ENCODE data around the gene MUL1.
"Not testable (repeated sequence)": the region's sequence is repeated elsewhere in the genome, so short reads cannot be mapped to it uniquely, and the experiment has no call there.

MUL1 gene

DNA sequence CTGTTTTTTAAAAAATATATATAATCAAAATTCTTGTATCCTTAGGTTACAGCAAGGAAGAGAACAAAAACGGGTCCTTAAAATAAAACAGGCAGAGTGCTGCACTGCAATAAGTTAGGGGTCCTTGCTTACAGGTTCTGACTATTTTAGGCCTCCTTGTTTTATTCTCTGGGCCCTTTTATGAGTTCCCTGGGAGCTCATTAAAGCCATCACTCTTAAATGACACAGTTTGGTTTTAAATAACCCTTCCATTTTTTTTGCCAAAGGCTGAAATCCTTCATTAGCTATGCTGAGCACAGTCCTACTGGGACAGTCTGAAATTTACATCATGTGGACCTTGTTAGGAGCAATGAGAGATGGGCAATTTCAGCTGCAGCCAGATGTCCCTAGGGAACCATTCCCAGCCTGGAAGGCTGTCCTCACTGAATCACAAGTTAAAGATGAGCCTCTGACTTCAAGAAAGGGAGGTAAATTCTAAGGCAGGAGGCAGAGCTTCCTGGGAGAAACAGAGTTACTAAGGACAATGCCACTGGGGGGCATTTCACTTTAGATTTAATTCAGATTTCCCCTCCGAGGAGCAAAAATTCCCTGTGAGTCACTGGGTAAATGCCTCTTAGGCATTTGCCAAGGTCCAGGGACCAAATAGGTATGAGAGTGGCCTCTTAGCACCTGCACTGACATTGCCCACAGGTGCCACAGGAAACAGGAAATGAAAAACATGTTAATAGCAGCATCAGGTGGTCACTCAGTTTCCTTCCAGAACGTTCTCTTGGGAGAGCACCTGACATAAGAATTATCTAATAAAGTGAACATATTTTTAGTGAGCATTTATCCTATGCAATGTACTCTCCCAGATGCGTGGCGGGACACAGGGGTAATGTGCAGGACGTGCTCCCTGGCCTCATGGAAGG is 3.8 kb upstream of the MUL1 start:
- peak in 1 of 2 experiments; percentile 20 for DNase-seq (ENCODE audit: low read depth in 2 of 2)

DNA sequence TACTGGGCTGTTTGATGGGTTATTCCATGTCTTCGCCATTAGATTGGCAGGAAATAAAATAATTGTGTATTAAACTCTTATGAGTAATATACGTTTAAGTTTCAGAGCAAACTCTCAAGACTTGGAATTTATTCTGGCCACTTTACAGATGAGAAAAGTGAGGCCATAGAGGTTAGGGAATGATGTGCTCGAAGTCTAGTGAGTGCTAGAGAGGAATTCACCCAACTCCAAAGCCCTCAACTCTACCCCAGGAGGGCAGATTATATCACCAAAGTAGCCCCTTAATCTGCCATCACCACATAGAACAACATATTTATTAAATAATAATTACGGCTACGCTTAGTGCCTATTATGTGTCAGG is 440 bp upstream of the MUL1 start:
- DNase-seq (ENCODE audit: low read depth in 2 of 2): no peak

DNA sequence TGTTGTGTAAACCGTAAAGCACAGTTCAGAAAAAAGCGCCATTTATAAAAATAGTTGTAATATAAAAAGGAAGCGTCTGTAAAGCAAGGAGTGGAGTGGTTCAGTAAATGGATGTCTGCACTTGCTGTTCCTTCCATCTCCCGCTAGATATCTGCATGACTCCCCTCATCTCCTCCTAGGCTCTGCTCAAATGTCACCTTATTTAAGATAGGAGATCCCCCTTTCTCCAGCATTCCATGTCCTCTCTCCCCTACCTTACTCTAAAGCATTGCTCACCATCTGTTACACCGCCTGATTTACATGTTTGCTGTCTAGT is 745 bp downstream of the MUL1 start:
- DNase-seq (ENCODE audit: low read depth in 2 of 2): no peak

DNA sequence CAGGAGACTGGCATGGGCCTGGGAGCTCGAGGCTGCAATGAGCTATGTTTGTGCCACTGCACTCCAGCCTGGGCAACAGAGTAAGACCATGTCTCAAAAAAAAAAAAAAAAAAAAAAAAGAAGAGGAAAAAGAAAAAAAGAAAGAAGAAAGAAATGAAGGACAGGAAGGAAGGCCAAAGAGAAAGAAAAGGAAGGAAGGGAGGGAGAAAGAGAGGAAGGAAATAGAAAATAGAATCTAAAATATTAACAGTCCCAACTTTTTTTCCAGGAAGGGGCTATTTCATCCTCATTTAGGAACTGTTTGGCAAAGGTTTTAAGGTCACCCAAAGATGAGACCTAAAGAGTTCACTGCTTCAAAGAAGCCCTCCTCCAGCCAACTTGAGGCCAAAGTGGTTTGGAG is 2.5 kb downstream of the MUL1 start:
- no peak for DNase-seq (ENCODE audit: low read depth in 2 of 2)

DNA sequence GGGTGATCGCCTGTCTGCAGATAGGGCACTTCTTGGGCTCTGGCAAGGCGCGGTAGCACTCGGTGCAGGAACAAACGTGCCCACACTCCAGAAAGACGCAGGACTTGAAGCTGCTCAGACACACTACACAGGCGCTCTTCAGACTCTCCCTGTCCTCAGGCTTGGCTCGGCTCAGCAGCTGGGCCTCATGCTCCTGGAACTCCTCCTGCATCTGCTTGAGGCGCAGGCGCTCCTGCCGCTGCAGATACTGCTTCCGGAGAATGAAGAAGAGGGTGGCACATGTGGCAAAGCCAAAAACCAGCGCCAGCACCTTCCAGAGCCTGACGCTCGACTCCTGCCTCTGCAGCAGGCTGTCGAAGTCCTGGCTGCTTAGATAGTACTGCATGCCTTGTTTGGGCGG is 7.2 kb downstream of the MUL1 start:
- DNase-seq (ENCODE audit: low read depth in 2 of 2): no peak

DNA sequence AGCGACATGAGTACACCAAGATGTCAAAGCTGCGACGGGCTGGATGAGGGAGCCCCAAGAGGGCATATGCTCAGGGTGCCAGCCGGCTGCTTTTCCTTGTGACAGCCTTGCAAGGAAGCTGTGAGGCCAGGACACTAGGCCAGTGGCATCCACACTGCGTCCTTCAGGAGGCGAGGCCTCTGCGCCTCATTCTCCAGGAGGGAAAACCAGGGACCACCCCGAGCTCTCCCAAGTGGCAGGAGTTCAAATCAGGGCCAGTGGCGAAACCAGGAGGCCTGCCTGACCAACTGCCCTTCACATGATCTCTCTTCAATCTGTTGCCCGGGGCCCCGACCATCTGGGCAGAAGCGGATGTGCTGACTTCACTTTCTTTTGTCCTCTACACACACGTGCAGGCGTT is 8.2 kb downstream of the MUL1 start:
- no peak for DNase-seq (ENCODE audit: low read depth in 2 of 2)

DNA sequence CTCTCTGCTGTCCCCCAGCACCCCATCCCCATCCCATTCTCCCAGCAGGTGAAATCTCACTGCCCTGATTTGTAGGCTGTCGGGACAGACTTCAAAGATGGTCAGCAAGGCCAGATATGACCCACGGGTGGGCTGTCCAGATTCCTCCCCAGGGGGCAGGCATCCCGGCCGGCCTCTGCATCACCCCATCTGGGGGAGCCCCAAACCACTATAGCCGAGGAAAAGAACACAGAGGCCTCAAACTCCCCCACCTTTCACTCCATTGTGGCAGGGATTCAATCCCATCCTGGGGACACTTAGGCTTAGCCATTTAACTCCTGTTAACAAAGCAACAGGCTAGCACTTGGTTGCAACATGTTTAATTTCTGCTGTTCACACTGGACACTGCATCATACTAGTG is 8.8 kb downstream of the MUL1 start:
- DNase-seq (ENCODE audit: low read depth in 2 of 2): no peak

DNA sequence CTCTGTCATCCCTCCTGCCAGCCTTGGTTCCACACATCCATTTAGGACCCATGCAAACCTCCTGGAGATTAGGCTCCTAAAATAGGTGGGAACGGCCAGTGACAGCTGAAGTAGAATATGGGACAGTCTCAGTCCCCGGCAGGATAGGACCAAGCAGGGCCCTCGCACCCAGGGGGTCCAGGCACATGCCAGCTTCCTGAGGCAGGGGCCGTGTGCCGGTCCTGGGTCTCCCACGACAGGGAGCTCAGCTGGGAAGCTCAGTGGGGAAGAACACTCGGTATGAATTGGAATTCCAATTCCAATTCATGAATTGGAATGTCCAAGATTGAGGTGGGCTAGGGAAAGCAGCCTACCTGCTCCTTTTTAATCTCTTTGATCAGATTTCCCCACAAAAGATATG is 9.8 kb downstream of the MUL1 start:
- DNase-seq (ENCODE audit: low read depth in 2 of 2): no peak

DNA sequence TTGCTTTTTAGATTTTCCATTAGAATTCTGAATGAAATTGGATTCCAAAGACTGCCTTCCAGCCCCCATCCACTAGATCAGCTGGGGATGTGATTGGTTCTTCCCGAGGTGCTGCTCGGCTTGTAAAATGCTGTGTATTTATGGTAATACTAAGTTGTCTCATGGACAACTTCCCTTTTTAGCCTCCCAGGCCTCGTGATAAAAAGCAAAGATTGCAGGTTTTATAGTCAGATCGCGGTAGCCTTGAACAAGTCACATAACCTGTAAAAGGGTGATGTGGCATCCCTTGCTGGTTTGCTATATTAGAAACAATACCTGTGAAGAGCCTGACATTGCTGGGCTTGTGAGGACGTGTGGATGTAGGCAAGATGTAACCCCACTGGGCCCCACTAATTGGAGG is 10.4 kb downstream of the MUL1 start:
- DNase-seq (ENCODE audit: low read depth in 2 of 2): no peak

DNA sequence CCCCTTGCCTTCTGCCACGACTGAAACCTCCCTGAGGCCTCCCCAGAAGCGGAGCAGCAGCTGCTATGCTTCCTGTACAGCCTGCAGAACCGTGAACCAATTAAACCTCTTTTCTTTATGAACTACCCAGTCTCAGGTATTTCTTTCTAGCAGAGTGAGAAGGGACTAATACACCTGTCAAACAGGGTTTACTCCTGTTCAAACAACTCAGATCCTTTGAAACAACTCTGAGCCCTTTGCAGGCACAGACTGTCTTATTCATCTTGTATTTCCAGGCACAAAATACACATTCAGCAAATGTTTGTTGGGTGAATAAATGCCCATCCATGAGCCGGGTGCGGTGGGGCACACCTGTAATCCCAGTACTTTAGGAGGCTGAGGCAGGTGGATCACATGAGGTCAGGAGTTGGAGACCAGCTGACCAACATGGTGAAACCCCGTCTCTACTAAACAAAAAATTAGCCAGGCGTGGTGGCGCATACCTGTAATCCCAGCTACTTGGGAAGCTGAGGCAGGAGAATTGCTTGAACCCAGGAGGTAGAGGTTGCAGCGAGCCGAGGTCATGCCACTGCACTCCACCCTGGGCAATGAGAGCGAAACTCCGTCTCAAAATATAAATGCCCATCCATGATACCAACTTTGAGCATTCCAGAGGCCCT is 11.1 kb downstream of the MUL1 start:
- DNase-seq (ENCODE audit: low read depth in 2 of 2): not testable (repeated sequence)

DNA sequence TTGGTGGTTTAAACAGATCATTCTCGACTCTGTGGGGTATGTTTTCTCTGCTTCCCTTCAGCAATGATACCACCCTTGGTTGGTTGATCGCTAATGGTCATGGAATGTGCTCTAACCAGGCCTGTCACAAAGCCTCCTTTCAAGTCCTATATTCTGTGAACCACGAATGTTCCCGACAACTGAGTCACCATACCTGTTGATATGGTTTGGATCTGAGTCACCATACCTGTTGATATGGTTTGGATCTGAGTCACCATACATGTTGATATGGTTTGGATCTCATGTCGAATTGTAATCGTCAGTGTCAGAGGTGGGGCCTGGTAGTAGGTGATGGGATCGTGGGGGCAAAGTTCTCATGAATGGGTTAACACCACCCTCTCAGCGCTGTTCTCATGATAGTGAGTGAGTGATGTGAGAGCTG is 11.7 kb downstream of the MUL1 start:
- no peak for DNase-seq (ENCODE audit: low read depth in 2 of 2)

DNA sequence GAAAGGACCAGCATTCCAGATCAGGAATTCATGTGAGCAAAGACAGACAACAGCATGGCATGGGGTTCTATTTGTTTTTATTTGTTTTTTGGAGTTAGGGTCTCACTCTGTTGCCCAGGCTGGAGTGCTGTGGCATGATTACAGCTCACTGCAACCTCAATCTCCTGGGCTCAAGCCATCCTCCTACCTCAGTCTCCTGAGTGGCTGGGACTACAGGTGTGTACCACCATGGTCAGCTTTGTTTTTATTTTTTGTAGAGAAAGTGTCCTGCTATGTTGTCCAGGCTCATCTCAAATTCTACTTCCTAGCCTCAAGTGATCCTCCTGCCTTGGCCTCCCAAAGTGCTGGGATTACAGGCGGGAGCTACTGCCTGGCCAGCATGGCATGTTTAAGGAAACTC is 12.3 kb downstream of the MUL1 start:
- no peak for DNase-seq (ENCODE audit: low read depth in 2 of 2)

DNA sequence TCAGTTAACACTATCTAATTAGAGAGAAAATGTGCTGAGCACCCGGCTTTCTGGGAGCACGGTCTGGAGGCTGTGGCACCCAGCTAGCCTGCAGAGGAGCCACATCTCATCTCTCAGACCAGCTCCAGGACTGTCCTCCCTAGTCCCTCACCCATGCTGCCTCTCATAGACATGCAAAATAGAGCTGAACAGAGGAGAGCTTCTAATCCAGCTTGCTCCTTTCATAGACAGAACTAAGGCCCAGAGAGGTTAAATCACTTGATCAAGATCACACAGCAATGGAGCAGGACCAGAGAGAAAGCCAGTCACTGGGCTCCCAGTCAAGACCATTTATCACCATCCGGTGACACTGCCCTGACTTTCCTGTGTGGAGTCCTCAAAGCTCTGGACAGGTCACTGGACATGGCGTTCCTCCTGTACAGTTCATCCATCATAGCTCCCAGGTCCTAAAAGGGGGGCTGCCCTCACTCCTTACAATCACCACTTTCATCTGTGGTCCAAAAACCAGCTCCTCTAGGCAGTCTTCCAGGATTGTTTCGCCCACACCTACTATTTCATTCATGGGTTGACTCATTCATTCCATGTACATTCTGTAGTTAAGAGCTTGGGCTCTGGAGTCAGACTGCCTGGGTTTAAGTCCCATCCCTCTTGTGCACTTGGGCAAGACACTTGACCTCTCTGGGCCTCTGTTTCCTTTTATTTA is 13.2 kb downstream of the MUL1 start:
- peak; percentile 51 to 52 for DNase-seq (ENCODE audit: low read depth in 2 of 2)

DNA sequence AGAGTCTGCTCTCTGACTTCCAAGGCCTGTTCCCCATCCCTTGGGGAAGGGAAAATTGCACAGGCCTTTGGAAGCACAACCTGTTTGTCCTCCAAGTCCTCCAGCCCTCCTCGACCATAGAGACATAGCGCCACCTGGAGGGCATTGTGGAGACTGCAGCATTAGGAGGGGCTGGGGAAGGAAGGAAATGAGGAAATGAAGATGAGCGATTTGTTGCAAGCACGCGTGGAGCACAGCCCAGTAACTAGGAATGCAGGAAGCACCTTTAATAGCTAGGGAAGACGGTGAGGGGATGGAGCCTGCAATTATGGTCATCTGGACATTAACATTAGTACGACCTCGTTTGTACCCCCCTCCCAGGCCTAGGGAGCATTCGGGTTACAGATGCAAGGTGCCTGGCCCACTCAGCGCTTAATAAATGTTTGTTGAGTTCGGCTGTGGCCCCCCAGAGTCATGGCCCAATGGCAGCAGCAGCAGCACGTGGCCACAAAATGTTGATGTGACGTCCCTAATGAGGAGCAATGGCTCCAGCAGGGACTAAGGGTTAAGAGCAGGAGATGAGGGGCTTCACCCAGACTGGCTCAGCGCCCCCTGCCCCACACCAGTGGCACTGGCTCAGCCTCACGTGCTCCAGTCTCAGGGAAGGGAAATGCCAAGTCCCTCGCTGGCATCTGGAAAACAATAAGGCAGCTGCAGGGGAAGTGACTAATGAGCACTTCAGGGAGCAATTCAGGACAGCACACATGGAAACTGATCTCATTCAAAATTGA is 13.9 kb downstream of the MUL1 start:
- peak; percentile 74 to 79 for DNase-seq (ENCODE audit: low read depth in 2 of 2)

DNA sequence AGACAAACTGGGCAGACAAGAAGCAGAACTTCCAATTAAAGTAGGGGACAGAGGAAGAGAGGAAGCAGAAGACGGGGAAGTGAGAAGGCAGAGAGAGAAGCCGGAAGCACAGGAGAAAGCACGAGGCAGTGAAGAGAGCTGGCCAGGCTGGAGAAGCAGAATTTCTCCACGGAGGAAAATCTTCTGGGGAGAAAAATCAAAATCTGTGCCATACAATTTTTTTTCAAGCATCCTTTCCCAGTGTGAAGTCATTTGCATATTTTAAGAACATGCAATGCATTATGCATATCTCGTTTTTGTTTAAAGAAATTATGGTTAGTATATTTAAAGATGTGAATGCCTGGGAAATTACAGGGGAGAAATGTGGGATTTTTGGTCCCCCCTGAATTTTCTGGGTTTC is 14.6 kb downstream of the MUL1 start:
- no peak for DNase-seq (ENCODE audit: low read depth in 2 of 2)

DNA sequence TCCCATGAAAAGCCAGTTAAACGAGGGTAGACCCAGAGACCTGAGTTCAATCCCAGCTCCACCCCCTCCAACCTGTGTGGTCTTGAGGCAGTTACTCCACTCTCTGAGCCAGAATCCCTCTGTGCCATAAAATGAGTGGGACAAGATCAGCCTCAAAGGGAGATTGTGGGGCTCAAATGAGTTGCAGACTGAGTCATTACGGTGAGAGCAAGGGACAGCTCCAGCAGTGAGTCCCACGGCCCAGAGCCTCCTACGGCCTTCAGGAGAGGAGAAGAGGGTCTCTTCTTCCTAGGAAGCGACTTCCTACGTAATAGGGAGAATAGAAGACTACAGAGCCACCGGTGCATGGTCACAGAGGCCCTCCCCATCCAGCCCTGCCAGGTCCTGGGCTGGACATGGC is 15.2 kb downstream of the MUL1 start:
- no peak for DNase-seq (ENCODE audit: low read depth in 2 of 2)

DNA sequence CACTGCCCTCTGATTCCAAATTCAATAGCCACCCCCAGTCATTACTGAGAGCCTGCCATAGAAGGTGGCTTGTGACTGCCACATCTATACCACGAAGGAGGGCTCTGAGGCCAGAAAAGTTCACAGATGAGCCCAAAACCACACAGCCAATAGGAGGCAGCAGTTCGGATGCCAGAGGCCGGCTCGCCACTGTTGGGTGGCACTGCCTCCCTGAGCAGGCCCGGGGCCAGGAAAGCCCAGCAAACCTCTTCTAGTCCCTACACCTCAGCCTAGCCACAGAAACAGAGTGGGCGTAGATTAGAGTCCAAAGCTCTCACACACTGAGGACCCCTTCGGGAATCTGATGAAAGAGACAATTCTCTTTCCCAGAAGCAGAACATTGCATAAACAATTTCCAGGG is 16.1 kb downstream of the MUL1 start:
- DNase-seq (ENCODE audit: low read depth in 2 of 2): no peak

DNA sequence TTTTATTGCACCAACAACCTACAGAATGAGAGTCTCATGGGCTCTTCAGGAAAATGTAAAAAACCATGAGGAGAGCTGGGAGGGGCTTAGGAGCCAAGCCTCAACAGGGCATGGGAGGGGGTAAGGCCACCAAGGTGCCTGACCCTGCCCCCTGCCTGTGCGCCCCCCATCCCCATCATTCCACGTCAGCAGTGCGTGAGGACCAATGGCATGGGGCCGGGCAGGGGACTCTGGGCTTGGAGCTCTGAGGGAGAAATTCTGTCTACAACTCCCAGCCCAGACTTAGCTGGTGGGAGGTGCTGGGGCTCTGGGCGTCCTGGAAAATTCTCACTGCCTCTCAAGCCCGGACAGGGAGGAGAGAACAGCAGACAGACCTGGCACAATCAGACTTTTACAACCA is 16.8 kb downstream of the MUL1 start:
- no peak for DNase-seq (ENCODE audit: low read depth in 2 of 2)

DNA sequence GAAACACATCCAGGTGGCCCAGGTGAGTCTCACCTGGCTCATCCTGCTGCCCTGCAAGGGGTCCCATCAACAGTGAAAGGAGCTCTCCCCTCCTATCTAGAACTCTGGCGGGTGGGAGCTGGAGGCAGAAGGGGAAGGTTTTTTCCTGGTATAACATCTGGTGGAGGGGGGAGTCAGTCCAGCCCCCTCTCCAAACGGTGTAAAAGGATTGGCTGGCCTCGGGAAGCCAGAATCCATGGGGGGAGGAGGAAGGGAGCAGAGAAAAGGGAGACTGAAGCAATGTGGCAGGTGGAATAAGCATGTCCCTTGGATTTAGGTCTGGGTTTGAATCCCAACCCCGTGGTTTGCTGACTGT is 20.7 kb downstream of the MUL1 start:
- no peak for DNase-seq (ENCODE audit: low read depth in 2 of 2)

DNA sequence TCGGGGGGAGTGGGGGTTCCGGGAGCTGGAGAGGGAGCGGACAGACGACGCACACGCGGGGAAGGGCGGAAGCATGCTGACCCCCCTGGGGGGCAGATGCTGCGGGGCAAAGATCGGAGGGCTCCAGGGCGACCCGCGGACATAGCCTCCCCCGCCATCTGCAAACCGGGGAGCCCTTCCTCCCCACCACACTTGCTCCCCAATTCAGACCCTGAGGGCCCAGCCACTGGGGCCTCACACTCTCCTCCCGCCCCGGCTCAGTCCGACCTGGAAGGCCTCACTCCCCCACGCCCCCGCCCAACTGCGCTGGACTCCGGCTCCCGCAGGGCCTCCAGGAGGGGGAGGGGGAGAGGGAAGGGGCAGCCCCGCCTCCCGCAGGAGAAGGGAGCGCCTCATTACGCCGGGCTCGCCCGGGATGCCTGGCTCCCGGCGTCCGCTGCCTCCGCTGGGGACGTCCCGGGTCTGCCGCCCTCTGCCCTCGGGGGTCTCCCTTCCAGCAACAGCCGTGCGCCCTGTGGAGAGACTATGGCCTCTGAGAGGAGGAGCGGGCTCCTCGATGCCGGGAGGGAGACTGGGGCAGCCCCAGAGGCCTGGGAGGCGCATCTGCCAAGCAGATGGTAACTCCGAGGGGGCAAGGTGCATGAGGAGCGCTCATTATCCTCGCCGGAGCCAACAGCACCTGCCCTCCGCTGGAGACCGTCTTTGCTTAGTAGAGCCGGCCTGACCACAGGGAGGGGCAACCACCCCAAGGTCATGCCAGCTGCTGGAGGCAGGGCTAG is 21.3 kb downstream of the MUL1 start:
- DNase-seq (ENCODE audit: low read depth in 2 of 2): no peak

Data from fibroblast of skin of left quadriceps (primary cell).